ENCODE data around the gene IPO9. TPM values are rescaled to one million over a fixed set of nuclear protein-coding genes. Genes with fewer than 3 reads are reported as not detected.

Gene IPO9
- total RNA-seq, 1 donor from 2014 or later = 10.3 TPM

- FAIRE-seq = peak; percentile 70
- no peaks in the 10 kb centered on the region for H3K36me3 ChIP-seq (ENCODE audit: control insufficient read depth, insufficient read depth, low read length)
- no peaks in the 10 kb centered on the region for H3K27me3 ChIP-seq (ENCODE audit: control insufficient read depth, insufficient read depth, low read length)
- H3K4me3 ChIP-seq (ENCODE audit: low read depth, low read length) = no peak overlapping the region
- peak; percentile 26 for TF ChIP-seq CTCF (IDR thresholded peaks at IDR 0.05; ENCODE audit: insufficient read depth, low read length, severe bottlenecking)
- peak; percentile 97 for DNase-seq (ENCODE audit: low read depth)
Observed at GRCh38 chr1:201882665-201883132, 53.7 kb downstream of the IPO9 start.

- DNase-seq (ENCODE audit: low read depth) (no peak), FAIRE-seq (no peak)
- TF ChIP-seq CTCF (IDR thresholded peaks at IDR 0.05; ENCODE audit: insufficient read depth, low read length, severe bottlenecking) = no peak
- H3K36me3 ChIP-seq (ENCODE audit: control insufficient read depth, insufficient read depth, low read length) = no peaks in the 10 kb centered on the region
- H3K27me3 ChIP-seq (ENCODE audit: control insufficient read depth, insufficient read depth, low read length) = no peaks in the 10 kb centered on the region
- no peak overlapping the region for H3K4me3 ChIP-seq (ENCODE audit: low read depth, low read length)
Observed at GRCh38 chr1:201883266-201883665, 54.3 kb downstream of the IPO9 start.

GRCh38 chr1:201883786-201884185 is 54.8 kb downstream of the IPO9 start:
- H3K4me3 ChIP-seq (ENCODE audit: low read depth, low read length) = no peak overlapping the region
- no peaks in the 10 kb centered on the region for H3K36me3 ChIP-seq (ENCODE audit: control insufficient read depth, insufficient read depth, low read length)
- FAIRE-seq (no peak), DNase-seq (ENCODE audit: low read depth) (peak; percentile 65)
- TF ChIP-seq CTCF (IDR thresholded peaks at IDR 0.05; ENCODE audit: insufficient read depth, low read length, severe bottlenecking) = no peak
- no peaks in the 10 kb centered on the region for H3K27me3 ChIP-seq (ENCODE audit: control insufficient read depth, insufficient read depth, low read length)

- no peaks in the 10 kb centered on the region for H3K27me3 ChIP-seq (ENCODE audit: control insufficient read depth, insufficient read depth, low read length)
- DNase-seq (ENCODE audit: low read depth) (no peak), FAIRE-seq (no peak)
- H3K4me3 ChIP-seq (ENCODE audit: low read depth, low read length) = no peak overlapping the region
- no peaks in the 10 kb centered on the region for H3K36me3 ChIP-seq (ENCODE audit: control insufficient read depth, insufficient read depth, low read length)
- TF ChIP-seq CTCF (IDR thresholded peaks at IDR 0.05; ENCODE audit: insufficient read depth, low read length, severe bottlenecking) = no peak
Observed at GRCh38 chr1:201884425-201884824, 55.5 kb downstream of the IPO9 start.

- no peak overlapping the region for H3K4me3 ChIP-seq (ENCODE audit: low read depth, low read length)
- no peaks in the 10 kb centered on the region for H3K36me3 ChIP-seq (ENCODE audit: control insufficient read depth, insufficient read depth, low read length)
- peak; percentile 13 for FAIRE-seq
- DNase-seq (ENCODE audit: low read depth) = peak; percentile 71
- TF ChIP-seq CTCF (IDR thresholded peaks at IDR 0.05; ENCODE audit: insufficient read depth, low read length, severe bottlenecking) = no peak
- no peaks in the 10 kb centered on the region for H3K27me3 ChIP-seq (ENCODE audit: control insufficient read depth, insufficient read depth, low read length)
Observed at GRCh38 chr1:201885531-201886075, 56.6 kb downstream of the IPO9 start.

Data from bronchial epithelial cell (primary cell).